ENCODE data around the gene DNAL4. TPM values are rescaled to one million over a fixed set of nuclear protein-coding genes. Genes with fewer than 3 reads are reported as not detected.

The DNAL4 gene
- total RNA-seq, 1 experiment from 2014 or later, result 15.6 TPM

DNA sequence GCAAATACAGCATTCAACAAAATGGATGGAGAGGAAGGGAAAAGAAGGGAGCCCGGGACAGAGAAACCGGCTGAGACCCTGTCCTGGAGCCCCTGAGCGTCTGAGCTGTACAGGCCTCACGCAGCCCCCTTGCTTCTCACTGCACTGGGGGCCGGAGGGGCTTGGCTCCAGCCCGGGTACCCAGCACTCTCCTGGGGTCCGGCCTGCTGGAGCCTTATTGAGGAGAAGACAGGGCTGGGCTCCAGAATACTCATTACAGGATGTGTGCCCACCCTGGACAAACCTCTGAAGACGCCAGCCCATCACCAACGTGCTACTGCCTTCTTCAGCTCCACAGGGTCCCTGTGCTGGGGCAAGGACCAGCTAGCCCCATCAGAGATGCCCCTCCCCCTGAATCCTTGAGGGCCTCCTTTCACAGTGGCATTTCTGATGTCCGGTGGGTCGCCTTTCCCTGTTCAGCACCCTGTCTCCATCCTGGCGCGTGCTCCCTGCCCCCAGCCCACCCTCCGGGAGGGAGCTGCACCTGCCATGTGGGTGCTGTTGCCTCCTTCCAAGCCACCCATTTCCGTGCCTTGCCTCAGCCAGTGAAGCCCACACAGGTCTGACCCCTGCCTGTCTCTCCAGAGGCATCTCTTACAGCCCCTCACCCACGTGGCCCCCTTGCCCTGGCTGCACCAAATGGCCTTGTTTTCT lies 23.5 kb downstream of the DNAL4 start:
- intact Hi-C loops (cut with micrococcal nuclease; ENCODE audit: unreplicated experiment), result no loop called here
- no TSS peak for BruUV-seq (replicated peaks)
- peaks cover 16% of the 10 kb centered on the region for H3K27me3 Mint-ChIP-seq (ENCODE audit: unreplicated experiment)

DNA sequence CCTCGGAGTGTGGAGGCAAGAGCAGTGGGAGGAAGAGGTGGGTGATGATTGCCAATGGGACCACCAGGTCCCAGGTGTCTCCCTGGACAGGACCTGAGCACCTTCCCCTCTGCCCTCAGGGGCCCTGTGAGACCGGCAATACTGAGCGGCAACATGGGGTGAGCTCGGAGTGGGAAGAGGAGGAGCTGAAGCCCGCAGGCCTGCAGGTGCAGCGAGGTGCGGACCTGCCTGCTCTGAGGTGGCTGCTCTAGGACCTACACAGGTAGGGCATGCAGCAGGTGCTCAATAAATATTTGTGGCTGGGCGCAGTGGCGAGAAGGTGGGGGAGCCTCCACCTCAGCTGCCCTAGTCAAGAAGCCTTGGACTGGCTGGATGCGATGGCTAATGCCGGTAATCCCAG lies 25.9 kb downstream of the DNAL4 start:
- Mint-ChIP-seq H3K4me1 (ENCODE audit: low read depth, unreplicated experiment) (no peaks in the 10 kb centered on the region), H3K27ac (ENCODE audit: unreplicated experiment) (no peak overlapping the region), H3K36me3 (ENCODE audit: insufficient read depth, unreplicated experiment) (no peaks in the 10 kb centered on the region), H3K27me3 (ENCODE audit: unreplicated experiment) (peaks cover 16% of the 10 kb centered on the region), H3K4me3 (ENCODE audit: low read depth, unreplicated experiment) (no peak overlapping the region), H3K9me3 (ENCODE audit: low read depth, unreplicated experiment) (no peaks in the 10 kb centered on the region)
- no peak for DNase-seq
- no TSS peak for BruUV-seq (replicated peaks)
- CTCF ChIA-PET, result interaction anchor here (0.6 to 2.7 kb wide), 5 partner anchors 14 to 102 kb away, joined by 3 to 16 read pairs (median 8); no protein-coding TSS in a partner anchor
- TF ChIP-seq, protein P1, sequence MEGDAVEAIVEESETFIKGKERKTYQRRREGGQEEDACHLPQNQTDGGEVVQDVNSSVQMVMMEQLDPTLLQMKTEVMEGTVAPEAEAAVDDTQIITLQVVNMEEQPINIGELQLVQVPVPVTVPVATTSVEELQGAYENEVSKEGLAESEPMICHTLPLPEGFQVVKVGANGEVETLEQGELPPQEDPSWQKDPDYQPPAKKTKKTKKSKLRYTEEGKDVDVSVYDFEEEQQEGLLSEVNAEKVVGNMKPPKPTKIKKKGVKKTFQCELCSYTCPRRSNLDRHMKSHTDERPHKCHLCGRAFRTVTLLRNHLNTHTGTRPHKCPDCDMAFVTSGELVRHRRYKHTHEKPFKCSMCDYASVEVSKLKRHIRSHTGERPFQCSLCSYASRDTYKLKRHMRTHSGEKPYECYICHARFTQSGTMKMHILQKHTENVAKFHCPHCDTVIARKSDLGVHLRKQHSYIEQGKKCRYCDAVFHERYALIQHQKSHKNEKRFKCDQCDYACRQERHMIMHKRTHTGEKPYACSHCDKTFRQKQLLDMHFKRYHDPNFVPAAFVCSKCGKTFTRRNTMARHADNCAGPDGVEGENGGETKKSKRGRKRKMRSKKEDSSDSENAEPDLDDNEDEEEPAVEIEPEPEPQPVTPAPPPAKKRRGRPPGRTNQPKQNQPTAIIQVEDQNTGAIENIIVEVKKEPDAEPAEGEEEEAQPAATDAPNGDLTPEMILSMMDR (IDR thresholded peaks at IDR 0.05; ENCODE audit: unreplicated experiment), result no peak
- intact Hi-C loops (cut with micrococcal nuclease; ENCODE audit: unreplicated experiment), result loop anchor here (5.0 to 10.0 kb wide), 2 partner anchors 87 to 349 kb away; no protein-coding TSS in a partner anchor

More for the DNA sequence above, 23.5 kb downstream of the DNAL4 start:
- no peaks in the 10 kb centered on the region for H3K4me1 Mint-ChIP-seq (ENCODE audit: low read depth, unreplicated experiment)
- H3K4me3 Mint-ChIP-seq (ENCODE audit: low read depth, unreplicated experiment), result no peak overlapping the region
- no peak for DNase-seq
- H3K9me3 Mint-ChIP-seq (ENCODE audit: low read depth, unreplicated experiment), result no peaks in the 10 kb centered on the region
- TF ChIP-seq, protein P1 (IDR thresholded peaks at IDR 0.05; ENCODE audit: unreplicated experiment), result no peak
- no peaks in the 10 kb centered on the region for H3K36me3 Mint-ChIP-seq (ENCODE audit: insufficient read depth, unreplicated experiment)
- no peak overlapping the region for H3K27ac Mint-ChIP-seq (ENCODE audit: unreplicated experiment)
- CTCF ChIA-PET, result interaction anchor here (1.1 to 2.9 kb wide), 4 partner anchors 72 to 360 kb away, joined by 3 to 49 read pairs (median 16); partner anchors contain the start of gene NPTXR

DNA sequence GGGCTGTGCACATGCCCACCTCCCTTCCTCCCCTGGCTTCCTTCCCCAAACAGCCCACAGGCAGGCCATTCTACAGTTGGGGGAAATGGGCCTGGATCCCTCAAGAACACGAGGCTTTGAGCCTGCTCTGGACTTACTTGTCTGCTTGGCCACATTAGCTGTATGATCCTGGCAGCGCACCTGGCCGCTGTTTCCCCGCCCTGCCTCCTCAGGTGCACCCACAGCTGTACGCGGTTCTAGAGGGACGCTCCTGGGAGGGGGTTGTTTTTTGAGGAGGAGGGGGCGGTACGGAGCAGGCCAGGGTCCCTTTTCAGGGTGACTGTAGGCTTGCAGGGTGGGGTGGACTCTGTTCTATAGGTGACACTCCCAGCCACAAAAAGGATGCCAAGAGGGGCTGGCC lies 26.6 kb downstream of the DNAL4 start:
- intact Hi-C loops (cut with micrococcal nuclease; ENCODE audit: unreplicated experiment), result loop anchor here (5.0 to 10.0 kb wide), 2 partner anchors 87 to 350 kb away; no protein-coding TSS in a partner anchor
- TF ChIP-seq, protein P1 (IDR thresholded peaks at IDR 0.05; ENCODE audit: unreplicated experiment), result no peak
- H3K9me3 Mint-ChIP-seq (ENCODE audit: low read depth, unreplicated experiment), result no peaks in the 10 kb centered on the region
- H3K4me3 Mint-ChIP-seq (ENCODE audit: low read depth, unreplicated experiment), result no peak overlapping the region
- no peaks in the 10 kb centered on the region for H3K4me1 Mint-ChIP-seq (ENCODE audit: low read depth, unreplicated experiment)
- H3K36me3 Mint-ChIP-seq (ENCODE audit: insufficient read depth, unreplicated experiment), result no peaks in the 10 kb centered on the region
- no peak for DNase-seq
- peaks cover 16% of the 10 kb centered on the region for H3K27me3 Mint-ChIP-seq (ENCODE audit: unreplicated experiment)
- BruUV-seq (replicated peaks), result no TSS peak
- no peak overlapping the region for H3K27ac Mint-ChIP-seq (ENCODE audit: unreplicated experiment)
- CTCF ChIA-PET, result interaction anchor here (1.1 kb wide), 1 partner anchor 215 kb away, joined by 6 read pairs; the partner anchor contains the start of gene APOBEC3B

DNA sequence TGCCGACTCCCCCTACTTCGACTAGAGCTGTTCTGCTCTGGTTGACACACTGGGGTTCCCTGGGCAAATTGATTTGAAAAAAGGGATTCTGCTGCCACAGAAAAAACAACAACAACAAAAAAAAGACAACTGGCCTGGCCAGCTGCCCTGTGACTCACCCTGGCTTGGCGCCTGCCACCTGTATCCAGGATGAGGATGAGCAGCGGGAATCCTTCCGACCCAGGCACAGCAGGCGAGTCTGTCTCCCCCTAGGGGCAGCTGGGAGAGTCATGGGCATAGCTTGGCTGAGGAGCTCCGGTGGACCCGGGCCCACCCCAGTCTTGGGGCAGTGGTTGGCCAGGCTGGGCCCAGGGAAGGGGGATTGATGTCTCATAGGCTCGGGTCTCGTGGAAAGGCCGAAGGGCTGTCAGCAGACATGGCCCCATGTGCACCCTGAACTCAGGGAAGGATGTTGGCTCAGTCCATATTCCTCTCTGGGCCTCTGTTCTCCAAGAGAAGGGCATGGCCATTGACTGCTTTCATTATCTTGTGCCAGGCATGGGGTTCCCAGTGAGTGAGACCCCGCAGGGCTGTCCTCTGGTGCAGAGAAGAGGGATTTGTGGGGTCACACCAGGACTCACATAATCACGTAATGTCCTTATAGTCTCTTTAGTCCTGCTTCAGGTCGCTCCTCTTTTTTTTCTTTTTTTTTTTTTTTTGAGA lies 27.7 kb downstream of the DNAL4 start:
- peaks cover 10% of the 10 kb centered on the region for H3K27me3 Mint-ChIP-seq (ENCODE audit: unreplicated experiment)
- no peaks in the 10 kb centered on the region for H3K36me3 Mint-ChIP-seq (ENCODE audit: insufficient read depth, unreplicated experiment)
- no peaks in the 10 kb centered on the region for H3K4me1 Mint-ChIP-seq (ENCODE audit: low read depth, unreplicated experiment)
- no peak overlapping the region for H3K27ac Mint-ChIP-seq (ENCODE audit: unreplicated experiment)
- intact Hi-C loops (cut with micrococcal nuclease; ENCODE audit: unreplicated experiment), result loop anchor here (5.0 to 10.0 kb wide), 2 partner anchors 89 to 351 kb away; no protein-coding TSS in a partner anchor
- CTCF ChIA-PET, result interaction anchor here (0.7 to 1.1 kb wide), 7 partner anchors 12 to 714 kb away, joined by 3 to 6 read pairs (median 3); partner anchors contain the start of gene APOBEC3B
- TF ChIP-seq, protein P1 (IDR thresholded peaks at IDR 0.05; ENCODE audit: unreplicated experiment), result peak; percentile 77
- DNase-seq, result peak; percentile 78
- BruUV-seq (replicated peaks), result no TSS peak
- H3K4me3 Mint-ChIP-seq (ENCODE audit: low read depth, unreplicated experiment), result no peak overlapping the region
- no peaks in the 10 kb centered on the region for H3K9me3 Mint-ChIP-seq (ENCODE audit: low read depth, unreplicated experiment)

Data from Calu3 (cell line).